ENCODE measurements around the gene HIKESHI.

DNA sequence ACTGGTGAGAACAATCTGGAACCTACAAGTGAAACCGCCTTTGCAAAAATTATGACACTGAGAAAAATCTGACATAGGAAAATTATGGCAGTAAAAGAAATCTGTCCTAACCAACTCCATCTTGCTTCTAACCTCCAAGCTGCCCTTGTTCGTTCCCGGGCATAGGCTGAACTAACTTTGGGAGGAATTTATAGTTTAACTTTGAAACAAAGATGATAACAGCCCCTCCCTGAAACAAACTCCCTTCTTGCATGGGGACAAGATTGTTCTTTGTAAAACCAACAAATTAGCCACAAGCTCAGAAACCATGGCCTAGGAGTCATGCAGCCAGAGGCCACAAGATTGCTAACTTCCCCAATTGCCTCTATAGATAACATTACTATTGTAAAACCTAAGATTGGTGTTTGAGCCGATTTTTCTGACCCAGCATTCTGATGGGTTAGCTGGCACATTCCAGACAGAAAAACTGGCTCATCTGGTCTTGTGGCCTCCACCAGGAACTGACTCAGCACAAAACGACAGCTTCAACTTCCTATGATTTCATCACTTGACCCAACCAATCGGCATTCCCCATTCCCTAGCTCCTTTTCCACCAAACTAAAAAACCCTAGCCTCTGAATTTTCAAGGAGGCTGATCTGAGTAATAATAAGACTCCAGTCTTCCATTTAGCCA, 69.0 kb downstream of the HIKESHI start:
- TF ChIP-seq, protein P1, sequence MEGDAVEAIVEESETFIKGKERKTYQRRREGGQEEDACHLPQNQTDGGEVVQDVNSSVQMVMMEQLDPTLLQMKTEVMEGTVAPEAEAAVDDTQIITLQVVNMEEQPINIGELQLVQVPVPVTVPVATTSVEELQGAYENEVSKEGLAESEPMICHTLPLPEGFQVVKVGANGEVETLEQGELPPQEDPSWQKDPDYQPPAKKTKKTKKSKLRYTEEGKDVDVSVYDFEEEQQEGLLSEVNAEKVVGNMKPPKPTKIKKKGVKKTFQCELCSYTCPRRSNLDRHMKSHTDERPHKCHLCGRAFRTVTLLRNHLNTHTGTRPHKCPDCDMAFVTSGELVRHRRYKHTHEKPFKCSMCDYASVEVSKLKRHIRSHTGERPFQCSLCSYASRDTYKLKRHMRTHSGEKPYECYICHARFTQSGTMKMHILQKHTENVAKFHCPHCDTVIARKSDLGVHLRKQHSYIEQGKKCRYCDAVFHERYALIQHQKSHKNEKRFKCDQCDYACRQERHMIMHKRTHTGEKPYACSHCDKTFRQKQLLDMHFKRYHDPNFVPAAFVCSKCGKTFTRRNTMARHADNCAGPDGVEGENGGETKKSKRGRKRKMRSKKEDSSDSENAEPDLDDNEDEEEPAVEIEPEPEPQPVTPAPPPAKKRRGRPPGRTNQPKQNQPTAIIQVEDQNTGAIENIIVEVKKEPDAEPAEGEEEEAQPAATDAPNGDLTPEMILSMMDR (IDR thresholded peaks at IDR 0.05): no peak
- TF ChIP-seq POLR2A (IDR thresholded peaks at IDR 0.05): no peak

All from Peyer's patch (tissue), 4 donors.